HUDEP-2 (cell line): ENCODE data around the gene MSRB2.

Source experiments
- DNase-seq, 76 experiments: peaks; one replicate each; lab custom pipeline; 2025; ENCODE audit not compliant: unreplicated experiment in 76 of 76; lab: John Stamatoyannopoulos, UW

Gene MSRB2

DNA sequence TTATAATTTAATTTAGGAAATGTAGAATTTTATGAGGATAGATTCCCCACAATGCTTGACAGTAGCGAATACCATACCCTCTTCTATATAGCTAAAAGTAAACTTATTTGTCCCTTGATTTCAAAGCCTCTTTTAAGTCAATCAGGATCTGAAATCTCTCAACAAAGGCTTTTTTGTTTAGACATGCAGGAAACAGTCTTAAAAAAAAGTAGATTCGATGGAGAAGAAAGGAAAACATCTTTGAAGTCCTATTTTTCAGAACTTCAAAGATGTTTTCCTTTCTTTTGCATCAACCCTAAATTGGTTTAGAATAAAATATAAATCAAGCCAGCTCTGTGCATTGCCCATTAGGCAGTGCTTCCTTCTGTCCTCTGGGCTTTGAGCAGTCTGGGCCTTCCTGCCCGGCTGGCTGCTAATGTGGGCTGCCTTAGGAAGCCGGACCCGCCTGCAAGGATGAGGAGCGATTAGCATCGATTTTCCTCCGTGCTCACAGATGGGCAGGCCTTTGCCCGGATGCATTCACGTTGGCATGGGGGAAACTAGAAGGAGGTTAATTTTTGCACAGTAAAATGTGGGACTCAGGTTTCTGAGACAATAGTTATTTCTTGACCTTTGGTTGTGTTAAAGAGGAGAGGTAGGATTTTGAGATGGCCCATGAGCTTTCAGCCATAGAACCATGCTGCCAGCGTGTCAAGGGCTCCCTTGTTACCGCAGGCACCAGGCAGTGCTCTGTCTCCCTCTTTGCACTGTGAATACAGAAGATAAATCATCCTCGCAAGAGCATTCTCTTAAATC, 15.5 kb downstream of the MSRB2 start:
- DNase-seq: no peak

DNA sequence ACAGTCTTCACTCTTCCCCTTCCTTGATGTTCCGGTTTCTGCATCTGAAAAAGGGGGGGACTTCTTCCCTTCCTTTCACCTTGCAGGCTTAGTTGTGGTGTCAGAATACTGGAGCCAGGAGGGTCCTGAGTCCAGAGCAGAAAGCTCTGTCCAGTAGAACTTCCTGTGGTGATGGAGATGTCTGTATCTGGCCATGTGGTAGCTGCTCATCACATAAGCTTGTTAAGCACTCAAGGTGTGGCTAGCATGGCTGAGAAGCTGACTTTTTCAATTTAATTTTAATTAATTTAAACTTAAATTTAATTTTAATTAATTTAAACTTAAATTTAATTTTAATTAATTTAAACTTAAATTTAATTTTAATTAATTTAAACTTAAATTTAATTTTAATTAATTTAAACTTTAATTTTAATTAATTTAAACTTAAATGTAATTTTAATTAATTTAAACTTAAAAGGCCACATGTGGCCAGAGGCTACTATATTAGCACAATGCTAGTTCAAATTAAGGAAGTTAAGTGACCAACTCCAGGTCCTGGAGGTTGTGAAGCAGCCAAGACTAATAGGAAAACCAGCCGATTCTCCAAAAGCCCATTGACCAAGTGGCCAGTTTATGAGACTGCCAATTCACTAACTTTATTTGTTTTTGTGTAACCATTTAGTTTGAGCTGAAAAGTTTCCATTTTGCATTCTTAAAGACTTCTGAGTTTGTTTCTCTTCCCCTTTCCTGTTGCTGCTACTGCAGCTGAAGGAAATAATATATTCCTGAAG, 16.3 kb downstream of the MSRB2 start:
- DNase-seq: no peak

DNA sequence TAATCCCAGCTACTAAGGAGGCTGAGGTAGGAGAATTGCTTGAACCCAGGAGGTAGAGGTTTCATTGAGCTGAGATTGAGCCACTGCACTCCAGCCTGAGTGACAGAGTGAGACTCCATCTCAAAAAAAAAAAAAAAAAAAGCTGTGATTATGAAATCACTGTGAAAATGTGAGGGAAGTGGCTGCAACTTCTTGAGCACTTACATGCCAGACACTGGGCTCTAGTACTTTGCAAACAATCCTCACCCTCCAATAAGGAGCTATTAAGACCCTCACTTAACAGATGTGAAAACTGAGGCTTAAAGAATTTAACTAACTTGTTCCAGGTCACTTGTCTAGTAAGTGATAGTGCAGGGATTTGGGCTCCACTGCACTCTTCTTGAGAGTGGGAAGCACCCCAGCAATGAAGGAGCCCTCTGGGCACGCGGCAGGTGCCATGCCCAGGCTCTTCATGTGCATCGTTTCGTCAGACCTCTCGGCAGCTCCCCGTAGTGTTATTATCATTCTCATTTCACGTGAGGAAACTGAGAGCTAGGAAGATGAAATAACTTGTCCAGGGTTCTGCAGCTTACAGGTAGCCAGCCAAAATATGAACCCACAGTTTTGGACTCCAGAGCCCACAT, 19.0 kb downstream of the MSRB2 start:
- DNase-seq: no peak

DNA sequence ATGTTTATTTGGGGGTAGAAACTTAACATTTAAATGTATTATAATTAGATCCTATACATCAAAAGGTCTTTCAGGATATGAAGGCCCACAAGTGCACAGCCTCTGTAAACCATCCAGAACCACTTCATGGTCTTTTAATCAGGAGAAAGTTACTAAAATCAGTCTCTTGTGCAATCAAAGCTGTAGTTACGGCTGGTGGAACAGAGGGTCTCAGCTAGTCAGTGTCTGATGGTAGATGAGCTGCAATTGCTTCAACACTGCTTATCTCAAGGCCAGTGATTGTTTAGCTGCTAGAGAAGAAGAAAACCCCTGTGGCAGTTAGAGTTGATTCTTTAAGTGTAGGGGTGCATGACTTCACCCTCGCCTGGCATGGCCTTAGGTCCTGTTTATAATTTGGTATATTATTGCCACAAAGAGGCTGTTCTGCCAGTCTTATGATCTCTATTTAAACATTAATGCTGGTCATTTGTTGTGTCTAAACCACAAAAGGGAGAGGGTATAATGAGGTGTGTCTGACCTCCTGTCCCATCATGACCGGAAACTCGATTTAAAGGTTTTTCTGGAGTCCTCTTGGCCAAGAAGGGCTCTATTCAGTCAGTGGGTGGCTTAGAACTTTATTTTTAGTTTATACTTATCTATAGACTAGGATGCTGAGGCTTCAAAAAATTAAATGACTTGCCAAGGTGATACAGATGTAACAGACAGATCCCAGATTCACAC, 21.3 kb downstream of the MSRB2 start:
- DNase-seq: no peak

DNA sequence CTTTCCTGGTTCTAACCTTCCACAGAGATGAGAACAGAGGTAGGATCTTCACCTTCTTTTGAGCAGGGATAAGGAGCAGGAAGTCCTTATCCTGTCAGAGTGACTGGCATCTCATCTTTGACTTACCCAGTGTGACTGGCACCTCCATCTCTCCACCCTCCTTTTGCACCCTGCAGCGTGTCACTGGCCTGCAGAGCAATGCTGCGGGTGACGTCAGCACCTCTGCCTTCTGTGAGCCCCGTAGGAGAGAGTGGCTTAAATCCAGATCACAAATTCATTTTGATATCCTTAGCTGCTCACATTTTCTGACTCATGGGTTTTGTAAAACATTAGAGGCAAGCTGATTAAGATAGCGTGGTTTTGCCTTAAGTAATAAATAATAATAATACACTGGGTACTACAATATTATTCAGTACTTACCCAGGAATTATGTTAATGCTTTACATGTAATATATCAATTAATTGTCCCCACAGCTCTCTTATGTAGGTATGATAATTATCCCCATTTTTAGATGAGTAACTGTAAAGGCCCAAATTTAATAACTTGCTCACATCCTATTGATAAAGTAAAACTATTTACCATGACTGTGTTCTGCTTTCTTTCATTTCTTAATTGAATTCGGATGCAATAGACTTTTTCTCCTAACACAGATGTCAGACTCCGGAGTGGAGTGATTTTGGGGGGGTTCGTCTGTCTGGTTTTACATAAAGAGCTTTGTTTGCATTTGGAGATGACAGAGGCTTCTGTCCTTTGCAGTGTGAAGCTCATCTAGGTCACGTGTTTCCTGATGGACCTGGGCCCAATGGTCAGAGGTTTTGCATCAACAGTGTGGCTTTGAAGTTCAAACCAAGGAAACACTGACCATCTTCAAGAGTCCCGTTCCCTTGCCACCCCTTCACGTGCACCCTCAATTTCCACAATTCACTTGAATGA, 24.9 kb downstream of the MSRB2 start:
- DNase-seq: no peak

DNA sequence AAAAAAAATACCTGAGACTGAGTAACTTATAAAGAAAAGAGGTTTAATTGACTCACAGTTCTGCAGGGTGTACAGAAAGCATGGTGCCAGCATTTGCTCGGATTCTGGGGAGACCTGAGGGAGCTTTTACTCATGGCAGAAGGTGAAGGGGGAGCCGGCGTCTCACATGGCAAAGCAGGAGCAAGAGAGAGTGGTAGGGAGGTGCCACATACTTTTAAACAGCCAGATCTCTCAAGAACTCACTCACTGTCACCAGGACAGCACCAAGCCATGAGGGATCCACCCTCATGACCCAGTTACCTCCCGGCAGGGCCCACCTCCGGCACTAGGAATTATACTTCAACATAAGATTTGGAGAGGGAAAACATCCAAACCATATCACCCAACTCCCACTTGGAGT, 25.8 kb downstream of the MSRB2 start:
- no peak for DNase-seq

DNA sequence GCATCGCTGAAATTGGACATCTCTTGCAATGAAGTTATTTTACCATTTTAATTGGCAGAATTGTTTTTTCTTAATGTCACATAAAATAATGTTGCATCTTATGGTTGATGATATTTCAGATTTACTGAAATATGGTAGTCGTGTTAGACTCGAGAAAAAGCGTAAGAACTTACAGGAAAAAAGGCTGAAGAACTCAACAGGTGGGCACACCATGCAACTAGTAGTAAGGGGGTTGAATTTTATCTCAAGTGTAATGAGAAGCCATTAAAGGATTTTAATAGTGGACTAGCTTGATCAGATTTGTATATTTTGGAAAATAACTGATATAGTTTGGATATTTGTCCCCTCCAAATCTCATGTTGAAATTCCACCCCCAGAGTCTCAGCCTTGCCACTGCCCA, 41.1 kb downstream of the MSRB2 start:
- DNase-seq: no peak

DNA sequence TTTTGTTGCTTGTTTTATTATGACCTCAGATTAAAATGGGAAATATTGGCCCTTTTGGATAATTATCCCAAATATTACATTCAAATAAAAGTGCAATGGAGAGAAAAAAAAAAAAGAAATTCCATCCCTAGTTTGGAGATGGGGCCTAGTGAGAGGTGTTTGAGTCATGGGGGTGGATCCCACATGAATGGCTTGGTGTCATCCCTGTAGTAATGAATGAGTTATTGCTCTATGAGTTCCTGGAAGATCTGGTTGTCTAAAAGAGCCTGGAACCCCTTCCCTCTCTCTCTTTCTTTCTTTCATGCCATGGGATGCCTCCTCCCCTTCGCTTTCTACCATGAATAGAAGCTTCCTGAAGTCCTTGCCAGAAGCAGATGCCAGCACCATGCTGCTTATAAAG, 44.3 kb downstream of the MSRB2 start:
- no peak for DNase-seq

DNA sequence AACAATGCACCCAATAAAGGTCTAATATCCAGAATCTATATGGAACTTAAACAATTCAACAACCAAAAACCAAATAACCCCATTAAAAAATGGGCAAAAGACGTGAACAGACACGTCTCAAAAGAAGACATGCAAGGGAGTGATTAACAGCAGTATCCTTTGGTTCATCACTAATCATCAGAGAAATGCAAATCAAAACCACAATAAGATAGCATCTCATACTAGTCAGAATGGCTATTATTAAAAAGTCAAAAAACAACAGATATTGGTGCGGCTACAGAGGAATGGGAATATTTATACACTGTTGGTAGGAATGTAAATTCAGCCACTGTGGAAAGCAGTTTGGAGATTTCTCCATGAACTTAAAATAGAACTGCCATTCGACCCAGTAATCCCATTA, 46.6 kb downstream of the MSRB2 start:
- DNase-seq: no peak

DNA sequence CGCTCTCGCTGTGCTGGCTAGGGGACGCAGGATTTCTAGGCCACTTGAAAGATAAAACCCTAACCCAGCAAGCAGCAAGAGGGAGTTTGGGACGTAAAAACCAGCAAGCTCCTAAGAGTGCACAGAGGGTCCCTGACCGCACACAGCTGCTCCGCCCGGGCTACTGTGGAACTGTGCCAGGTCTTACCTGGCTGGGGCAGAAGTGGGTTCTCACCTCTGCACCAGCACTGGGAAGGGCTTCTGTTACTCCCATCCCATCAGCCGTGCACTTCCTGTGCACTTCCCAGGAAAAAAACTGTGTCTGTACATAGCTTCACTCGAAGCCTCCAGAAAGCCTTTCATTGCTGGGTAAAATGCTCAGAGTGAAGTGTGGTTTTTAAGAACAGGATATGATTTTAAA, 50.9 kb downstream of the MSRB2 start:
- DNase-seq: no peak

DNA sequence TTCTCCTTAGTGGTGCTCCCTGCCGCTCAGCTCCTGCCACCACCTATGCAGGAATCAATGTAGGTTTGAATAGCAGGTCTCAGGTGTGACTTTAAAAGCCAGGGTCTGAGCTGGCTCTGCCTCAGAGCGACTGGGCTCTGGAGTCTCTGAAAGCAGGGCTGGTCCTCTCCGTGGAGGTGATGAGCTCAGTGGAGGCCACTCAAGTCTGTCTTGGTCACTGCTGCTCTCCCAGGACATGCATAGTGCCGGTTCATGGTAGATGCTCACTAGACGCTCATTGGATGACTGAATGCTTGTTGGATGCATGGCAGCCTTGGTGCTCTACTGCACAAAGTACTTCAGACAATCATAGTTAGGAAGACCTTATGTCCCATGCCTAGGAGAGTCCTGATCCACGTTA, 51.7 kb downstream of the MSRB2 start:
- no peak for DNase-seq

DNA sequence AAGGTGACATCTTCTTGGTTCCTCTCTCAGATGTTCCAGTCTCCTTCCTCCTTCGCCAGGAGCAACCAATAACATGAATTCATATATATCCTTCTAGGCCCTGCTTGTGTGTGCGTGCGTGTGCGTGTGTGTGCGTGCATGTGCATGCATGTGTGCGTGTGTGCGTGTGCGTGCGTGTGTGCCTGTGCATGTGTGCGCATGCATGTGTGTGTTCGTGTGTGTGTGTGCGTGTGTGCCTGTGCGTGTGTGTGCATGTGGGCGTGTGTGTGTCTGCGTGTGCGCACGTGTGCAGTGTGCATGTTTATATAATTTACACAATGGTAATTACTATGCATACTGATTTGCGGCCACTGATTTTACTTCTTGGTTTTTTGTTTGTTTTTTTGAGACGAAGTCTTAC, 52.8 kb downstream of the MSRB2 start:
- no peak for DNase-seq

DNA sequence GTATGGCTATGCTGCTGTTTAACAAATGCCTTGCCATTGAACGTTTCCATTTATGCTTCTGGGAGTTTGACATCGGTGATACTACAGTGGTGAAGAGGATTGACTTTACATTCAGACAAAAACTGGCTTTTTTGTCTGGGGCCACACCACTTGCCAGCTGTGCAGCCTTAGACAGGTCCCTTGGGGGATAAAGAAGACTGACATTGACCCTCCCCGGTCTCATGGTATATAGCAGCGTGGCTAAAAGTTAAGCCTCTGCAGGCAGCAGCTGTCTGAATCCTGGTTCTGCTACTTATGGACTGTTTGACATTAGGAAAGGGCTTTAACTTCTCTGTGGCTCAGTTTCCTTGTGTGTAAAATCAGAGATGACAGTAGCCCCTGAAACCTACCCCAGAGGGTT, 54.7 kb downstream of the MSRB2 start:
- DNase-seq: no peak

DNA sequence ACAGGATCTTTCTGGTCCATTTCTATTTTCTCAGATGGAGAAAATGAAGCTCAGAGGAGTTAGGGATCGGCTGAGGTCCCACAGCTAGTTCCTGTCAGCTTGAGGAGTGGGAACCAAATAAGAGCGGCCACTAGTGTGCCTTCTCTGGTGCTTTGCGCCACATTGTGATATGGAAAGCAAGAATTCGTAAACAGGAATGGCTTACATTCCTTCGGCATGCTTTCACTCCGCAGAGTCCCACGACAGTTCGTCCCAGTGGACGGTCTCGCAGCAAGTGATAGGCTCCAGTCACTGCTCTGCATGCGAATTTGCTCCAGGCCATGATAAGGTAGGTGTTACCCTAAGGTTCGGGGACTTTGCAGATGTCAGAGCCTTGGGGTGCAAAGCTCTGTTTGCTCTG, 55.2 kb downstream of the MSRB2 start:
- DNase-seq: no peak

DNA sequence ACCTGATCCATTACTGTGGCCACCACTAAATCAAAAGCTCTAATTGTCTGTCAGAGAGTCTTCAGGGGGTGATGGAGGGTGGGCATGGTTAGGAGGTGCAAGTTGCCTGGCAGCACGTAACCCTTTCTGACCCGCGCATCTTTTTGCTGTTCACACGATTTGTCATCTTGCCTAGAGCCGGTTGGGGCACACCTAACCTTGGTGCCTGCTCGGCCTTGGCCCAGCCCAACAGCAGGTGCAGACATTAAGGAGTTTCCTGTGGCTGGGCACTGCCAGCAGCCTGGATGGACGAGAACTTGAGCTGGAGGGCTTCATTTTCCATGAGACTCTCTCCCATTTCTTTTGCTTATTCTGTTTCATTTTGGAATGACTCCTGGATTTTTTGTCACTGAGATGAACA, 55.7 kb downstream of the MSRB2 start:
- DNase-seq: no peak

DNA sequence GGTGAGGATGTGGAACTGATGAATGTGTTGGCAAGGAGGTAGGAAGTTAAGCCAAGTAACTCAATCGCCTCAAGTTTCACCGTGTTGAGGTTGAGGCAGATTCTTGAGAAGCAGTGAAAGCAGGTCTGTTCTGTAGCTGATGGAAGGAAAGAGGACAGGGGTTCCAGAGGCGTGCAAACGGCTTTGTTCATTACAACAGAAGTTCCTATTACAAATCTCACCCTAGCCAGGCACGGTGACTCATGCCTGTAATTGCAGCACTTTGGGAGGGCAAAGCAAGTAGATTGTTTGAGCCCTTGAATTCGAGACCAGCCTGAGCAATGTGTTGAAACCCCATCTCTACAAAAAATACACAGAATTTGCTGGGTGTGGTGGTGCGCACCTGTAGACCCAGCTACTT, 59.8 kb downstream of the MSRB2 start:
- DNase-seq: no peak

DNA sequence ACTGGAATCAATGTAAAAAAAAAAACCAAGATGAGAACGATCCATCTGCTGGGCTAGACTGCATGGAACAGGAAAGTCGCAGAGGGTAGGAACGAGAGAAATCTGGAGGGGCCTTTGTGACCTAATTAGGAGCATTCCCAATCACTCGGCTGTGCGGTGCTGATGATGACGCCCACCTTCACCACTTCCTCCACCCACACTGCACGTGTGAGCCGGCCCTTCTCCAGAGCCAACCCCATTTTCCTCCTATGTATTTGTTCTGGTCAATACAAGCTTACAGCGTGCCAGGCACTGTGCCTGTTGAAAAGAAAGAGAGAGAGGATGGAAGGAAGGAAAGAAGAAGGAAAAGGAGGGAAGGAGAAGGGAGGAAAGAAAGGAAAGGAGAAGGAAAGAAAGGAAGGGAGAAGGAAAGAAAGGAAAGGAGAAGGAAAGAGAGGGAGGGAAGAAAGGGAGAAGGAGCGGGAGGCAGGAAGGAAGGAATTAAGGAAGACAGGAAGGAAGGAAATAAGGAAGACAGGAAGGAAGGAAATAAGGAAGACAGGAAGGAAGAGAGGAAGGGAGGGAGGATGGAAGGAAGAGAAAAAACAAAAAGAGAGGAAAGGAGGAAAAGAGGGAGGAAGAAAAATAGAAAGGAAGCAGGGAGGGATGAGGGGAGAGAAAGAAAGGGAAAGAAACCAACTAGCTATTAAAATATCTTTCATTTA, 61.2 kb downstream of the MSRB2 start:
- no peak for DNase-seq

DNA sequence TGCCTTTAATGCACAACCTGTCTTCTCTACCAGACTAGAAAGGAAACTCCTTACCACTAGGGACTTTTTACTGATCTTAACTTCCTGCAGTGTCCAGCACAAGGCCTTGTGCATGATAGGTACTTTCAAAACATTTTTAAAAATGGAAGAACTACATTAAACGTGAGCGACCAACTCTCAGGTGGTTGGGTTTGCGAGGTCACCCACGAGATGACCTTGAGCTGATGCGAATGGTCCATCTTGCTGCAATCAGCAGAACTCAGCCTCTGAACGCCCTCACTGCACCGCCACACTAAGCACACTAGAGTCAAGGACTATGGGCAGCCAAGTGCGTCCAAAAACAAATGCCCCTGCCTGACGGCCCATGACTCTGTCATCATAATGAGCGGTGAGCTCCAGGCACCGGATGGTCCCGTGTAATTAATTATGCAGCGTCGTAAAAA, 61.9 kb downstream of the MSRB2 start:
- no peak for DNase-seq

DNA sequence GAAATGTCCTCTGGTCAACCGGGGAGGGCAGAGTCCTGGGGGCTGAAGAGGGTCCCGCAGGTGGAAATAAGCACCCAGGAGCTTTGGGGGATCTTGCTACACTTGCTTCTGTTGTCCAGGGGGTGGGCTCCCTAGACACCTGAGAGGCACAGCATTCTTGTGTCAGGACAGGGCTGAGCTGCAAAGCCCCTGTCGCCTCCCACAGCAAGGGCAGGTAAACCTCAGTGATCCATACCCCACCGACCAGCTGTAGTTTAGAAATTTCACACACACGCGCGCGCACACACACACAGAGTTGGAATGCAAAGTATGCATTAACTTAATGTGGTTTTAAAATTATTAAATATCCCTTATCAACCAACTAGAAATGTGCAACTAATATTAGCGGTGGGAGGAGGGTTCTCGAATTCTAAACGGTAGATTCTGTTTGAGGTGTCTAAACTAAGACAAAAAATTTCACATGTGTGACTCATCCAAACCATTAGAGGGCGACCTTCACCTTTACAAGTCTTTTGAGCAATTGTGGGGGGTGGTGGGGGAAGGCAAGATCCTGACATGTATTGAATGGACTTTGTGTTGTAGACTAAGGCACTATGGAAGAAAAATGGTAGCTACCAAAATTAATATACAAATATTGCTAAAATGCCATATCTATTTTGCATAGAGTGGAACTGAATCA, 62.5 kb downstream of the MSRB2 start:
- peak in 10 of 76 experiments; percentile 1 to 31 (median 10) for DNase-seq
